ENCODE results near the gene TRIO.

- TF ChIP-seq CTCF (IDR thresholded peaks at IDR 0.05) (no peak), POLR2AphosphoS5 (IDR thresholded peaks at IDR 0.05) (no peak), EP300 (IDR thresholded peaks at IDR 0.05; ENCODE audit: low read depth) (no peak)
Observed at GRCh38 chr5:14234204-14234603, 91.1 kb downstream of the TRIO start.

Data from transverse colon (tissue), 4 donors.